ENCODE results near the gene TSEN54. TPM values are rescaled to one million over a fixed set of nuclear protein-coding genes. Genes with fewer than 3 reads are reported as not detected.

The TSEN54 gene
- total RNA-seq, 1 donor from 2014 or later, result 61.7 TPM

- Mint-ChIP-seq H3K27ac (no peak within 1 kb of the TSS), H3K4me3 (peak within 1 kb of the TSS; percentile 66), H3K4me1 (peaks cover 11% of the 10 kb centered on the region), H3K36me3 (ENCODE audit: low read depth) (peaks cover 27% of the 10 kb centered on the region), H3K27me3 (peaks cover 9% of the 10 kb centered on the region), H3K9me3 (no peaks in the 10 kb centered on the region)
- intact Hi-C loops (cut with micrococcal nuclease), result loop anchor here (1.0 kb wide), 1 partner anchor 9 kb away; the partner anchor contains the start of gene TSEN54
- DNase-seq, result peak; percentile 95
Measured at GRCh38 chr17:75524970-75525805, 8.9 kb downstream of the TSEN54 start, which contains the start of gene LLGL2. Gene LLGL2 (plus strand): TSS chr17:75525697. CDS start chr17:75543427, 17,730 bp downstream.

GRCh38 chr17:75525806-75526554 is 9.7 kb downstream of the TSEN54 start:
- no peak for DNase-seq
- Mint-ChIP-seq H3K36me3 (ENCODE audit: low read depth) (peaks cover 25% of the 10 kb centered on the region), H3K27me3 (peaks cover 9% of the 10 kb centered on the region), H3K27ac (no peak overlapping the region), H3K4me1 (peaks cover 11% of the 10 kb centered on the region), H3K9me3 (no peaks in the 10 kb centered on the region), H3K4me3 (peak overlapping the region; percentile 66)
- intact Hi-C loops (cut with micrococcal nuclease), result loop anchor here (1.0 kb wide), 1 partner anchor 10 kb away; the partner anchor contains the start of gene TSEN54

- no peaks in the 10 kb centered on the region for H3K9me3 Mint-ChIP-seq
- peak overlapping the region; percentile 66 for H3K4me3 Mint-ChIP-seq
- peaks cover 23% of the 10 kb centered on the region for H3K36me3 Mint-ChIP-seq (ENCODE audit: low read depth)
- DNase-seq, result no peak
- no peak overlapping the region for H3K27ac Mint-ChIP-seq
- H3K27me3 Mint-ChIP-seq, result peaks cover 9% of the 10 kb centered on the region
- intact Hi-C loops (cut with micrococcal nuclease), result no loop called here
- H3K4me1 Mint-ChIP-seq, result peaks cover 11% of the 10 kb centered on the region
Measured at GRCh38 chr17:75526555-75527270, 10.4 kb downstream of the TSEN54 start.

GRCh38 chr17:75530837-75531720 is 14.8 kb downstream of the TSEN54 start:
- DNase-seq, result no peak
- Mint-ChIP-seq H3K9me3 (no peaks in the 10 kb centered on the region), H3K27ac (no peak overlapping the region), H3K4me3 (no peak overlapping the region), H3K4me1 (peaks cover 22% of the 10 kb centered on the region), H3K36me3 (ENCODE audit: low read depth) (peaks cover 4% of the 10 kb centered on the region), H3K27me3 (peaks cover 9% of the 10 kb centered on the region)
- intact Hi-C loops (cut with micrococcal nuclease), result no loop called here

GRCh38 chr17:75531721-75532072 is 15.4 kb downstream of the TSEN54 start:
- peaks cover 17% of the 10 kb centered on the region for H3K4me1 Mint-ChIP-seq
- intact Hi-C loops (cut with micrococcal nuclease), result no loop called here
- H3K27ac Mint-ChIP-seq, result no peak overlapping the region
- no peak overlapping the region for H3K4me3 Mint-ChIP-seq
- peaks cover 4% of the 10 kb centered on the region for H3K27me3 Mint-ChIP-seq
- H3K36me3 Mint-ChIP-seq (ENCODE audit: low read depth), result peaks cover 3% of the 10 kb centered on the region
- no peak for DNase-seq
- H3K9me3 Mint-ChIP-seq, result no peaks in the 10 kb centered on the region

GRCh38 chr17:75535119-75535537 is 18.8 kb downstream of the TSEN54 start:
- H3K4me3 Mint-ChIP-seq, result peak overlapping the region; percentile 76
- H3K9me3 Mint-ChIP-seq, result no peaks in the 10 kb centered on the region
- H3K27ac Mint-ChIP-seq, result peak overlapping the region; percentile 83
- intact Hi-C loops (cut with micrococcal nuclease), result no loop called here
- DNase-seq, result peak; percentile 88
- H3K4me1 Mint-ChIP-seq, result peaks cover 14% of the 10 kb centered on the region
- H3K36me3 Mint-ChIP-seq (ENCODE audit: low read depth), result peaks cover 3% of the 10 kb centered on the region
- H3K27me3 Mint-ChIP-seq, result no peaks in the 10 kb centered on the region

- Mint-ChIP-seq H3K9me3 (no peaks in the 10 kb centered on the region), H3K27ac (peak overlapping the region; percentile 62), H3K36me3 (ENCODE audit: low read depth) (peaks cover 3% of the 10 kb centered on the region), H3K4me3 (peak overlapping the region; percentile 20), H3K27me3 (no peaks in the 10 kb centered on the region), H3K4me1 (peaks cover 14% of the 10 kb centered on the region)
- no peak for DNase-seq
- intact Hi-C loops (cut with micrococcal nuclease), result no loop called here
Measured at GRCh38 chr17:75535871-75536270, 19.5 kb downstream of the TSEN54 start.

GRCh38 chr17:75536366-75536765 is 20.0 kb downstream of the TSEN54 start:
- intact Hi-C loops (cut with micrococcal nuclease), result no loop called here
- Mint-ChIP-seq H3K4me1 (peaks cover 14% of the 10 kb centered on the region), H3K9me3 (no peaks in the 10 kb centered on the region), H3K27me3 (no peaks in the 10 kb centered on the region), H3K4me3 (no peak overlapping the region), H3K36me3 (ENCODE audit: low read depth) (peaks cover 3% of the 10 kb centered on the region), H3K27ac (peak overlapping the region; percentile 53)
- no peak for DNase-seq

- Mint-ChIP-seq H3K36me3 (ENCODE audit: low read depth) (no peaks in the 10 kb centered on the region), H3K4me3 (no peak overlapping the region), H3K27ac (no peak overlapping the region), H3K27me3 (no peaks in the 10 kb centered on the region), H3K9me3 (no peaks in the 10 kb centered on the region), H3K4me1 (peaks cover 6% of the 10 kb centered on the region)
- no peak for DNase-seq
- intact Hi-C loops (cut with micrococcal nuclease), result no loop called here
Measured at GRCh38 chr17:75539967-75540729, 23.8 kb downstream of the TSEN54 start.

- no peaks in the 10 kb centered on the region for H3K9me3 Mint-ChIP-seq
- H3K27me3 Mint-ChIP-seq, result no peaks in the 10 kb centered on the region
- no peak overlapping the region for H3K27ac Mint-ChIP-seq
- no peaks in the 10 kb centered on the region for H3K36me3 Mint-ChIP-seq (ENCODE audit: low read depth)
- no peak overlapping the region for H3K4me3 Mint-ChIP-seq
- DNase-seq, result no peak
- intact Hi-C loops (cut with micrococcal nuclease), result no loop called here
- no peaks in the 10 kb centered on the region for H3K4me1 Mint-ChIP-seq
Measured at GRCh38 chr17:75540923-75541503, 24.7 kb downstream of the TSEN54 start.

GRCh38 chr17:75542229-75542628 is 25.9 kb downstream of the TSEN54 start:
- H3K27me3 Mint-ChIP-seq, result no peaks in the 10 kb centered on the region
- no peaks in the 10 kb centered on the region for H3K36me3 Mint-ChIP-seq (ENCODE audit: low read depth)
- H3K4me1 Mint-ChIP-seq, result no peaks in the 10 kb centered on the region
- no peaks in the 10 kb centered on the region for H3K9me3 Mint-ChIP-seq
- intact Hi-C loops (cut with micrococcal nuclease), result no loop called here
- H3K27ac Mint-ChIP-seq, result no peak overlapping the region
- DNase-seq, result no peak
- H3K4me3 Mint-ChIP-seq, result no peak overlapping the region

GRCh38 chr17:75542728-75543336 is 26.5 kb downstream of the TSEN54 start:
- intact Hi-C loops (cut with micrococcal nuclease), result no loop called here
- H3K9me3 Mint-ChIP-seq, result no peaks in the 10 kb centered on the region
- DNase-seq, result no peak
- no peaks in the 10 kb centered on the region for H3K27me3 Mint-ChIP-seq
- H3K36me3 Mint-ChIP-seq (ENCODE audit: low read depth), result no peaks in the 10 kb centered on the region
- no peaks in the 10 kb centered on the region for H3K4me1 Mint-ChIP-seq
- H3K27ac Mint-ChIP-seq, result no peak overlapping the region
- H3K4me3 Mint-ChIP-seq, result no peak overlapping the region

Data from activated CD4-positive, alpha-beta T cell treated with anti-CD3 and anti-CD28 coated beads, Interleukin-2, amount 10 ng/mL, durations not matched to agents 24 days and 14 days (primary cell).